ENCODE data around the gene CLDN24.

Gene CLDN24

DNA sequence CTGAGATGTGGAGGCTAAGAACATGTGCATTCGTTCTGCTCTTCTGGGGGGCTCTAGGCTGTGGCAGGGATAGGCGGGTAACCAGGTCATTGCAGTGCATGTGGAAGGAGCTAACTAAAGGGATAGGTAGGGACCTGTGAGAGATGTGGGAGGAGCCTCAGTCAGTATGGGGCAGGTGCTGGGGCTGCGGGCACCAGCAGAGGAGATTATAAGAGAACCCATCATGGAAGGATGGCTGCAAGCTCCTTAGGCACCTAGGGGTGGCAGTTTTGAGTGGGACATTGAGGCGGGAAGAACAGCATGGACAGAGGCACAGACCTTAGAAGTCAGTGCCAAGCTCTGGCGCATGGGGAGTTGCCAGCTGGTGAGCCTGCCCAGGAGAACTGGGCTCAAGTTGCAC lies 9.4 kb downstream of the CLDN24 start:
- FAIRE-seq (no peak), DNase-seq (ENCODE audit: insufficient read length, low spot score) (no peak)

DNA sequence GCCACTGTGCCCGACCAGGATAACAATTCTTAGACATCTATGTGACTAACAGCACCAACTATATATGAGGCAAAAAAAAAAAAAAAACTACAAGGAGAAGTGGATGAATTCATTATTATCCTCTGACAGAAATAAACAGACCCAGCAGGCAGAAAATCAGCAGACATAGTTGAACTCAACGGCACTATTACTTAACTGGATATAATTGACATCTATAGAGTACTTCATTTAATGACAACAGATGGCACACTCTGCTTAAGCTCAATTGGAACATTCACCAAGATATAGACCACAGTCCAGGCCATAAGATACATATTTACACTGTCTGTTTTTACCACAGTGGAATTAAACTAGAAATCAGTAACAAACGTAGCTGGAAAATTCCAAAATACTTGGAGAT lies 15.4 kb downstream of the CLDN24 start:
- DNase-seq (ENCODE audit: insufficient read length, low spot score) (no peak), FAIRE-seq (peak; percentile 76)
- TF ChIP-seq, protein P1, sequence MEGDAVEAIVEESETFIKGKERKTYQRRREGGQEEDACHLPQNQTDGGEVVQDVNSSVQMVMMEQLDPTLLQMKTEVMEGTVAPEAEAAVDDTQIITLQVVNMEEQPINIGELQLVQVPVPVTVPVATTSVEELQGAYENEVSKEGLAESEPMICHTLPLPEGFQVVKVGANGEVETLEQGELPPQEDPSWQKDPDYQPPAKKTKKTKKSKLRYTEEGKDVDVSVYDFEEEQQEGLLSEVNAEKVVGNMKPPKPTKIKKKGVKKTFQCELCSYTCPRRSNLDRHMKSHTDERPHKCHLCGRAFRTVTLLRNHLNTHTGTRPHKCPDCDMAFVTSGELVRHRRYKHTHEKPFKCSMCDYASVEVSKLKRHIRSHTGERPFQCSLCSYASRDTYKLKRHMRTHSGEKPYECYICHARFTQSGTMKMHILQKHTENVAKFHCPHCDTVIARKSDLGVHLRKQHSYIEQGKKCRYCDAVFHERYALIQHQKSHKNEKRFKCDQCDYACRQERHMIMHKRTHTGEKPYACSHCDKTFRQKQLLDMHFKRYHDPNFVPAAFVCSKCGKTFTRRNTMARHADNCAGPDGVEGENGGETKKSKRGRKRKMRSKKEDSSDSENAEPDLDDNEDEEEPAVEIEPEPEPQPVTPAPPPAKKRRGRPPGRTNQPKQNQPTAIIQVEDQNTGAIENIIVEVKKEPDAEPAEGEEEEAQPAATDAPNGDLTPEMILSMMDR (IDR thresholded peaks at IDR 0.05; ENCODE audit: insufficient read depth, missing control alignments) = no peak

More for the DNA sequence above, 9.4 kb downstream of the CLDN24 start:
- TF ChIP-seq, protein P1 (IDR thresholded peaks at IDR 0.05; ENCODE audit: insufficient read depth, missing control alignments) = no peak

DNA sequence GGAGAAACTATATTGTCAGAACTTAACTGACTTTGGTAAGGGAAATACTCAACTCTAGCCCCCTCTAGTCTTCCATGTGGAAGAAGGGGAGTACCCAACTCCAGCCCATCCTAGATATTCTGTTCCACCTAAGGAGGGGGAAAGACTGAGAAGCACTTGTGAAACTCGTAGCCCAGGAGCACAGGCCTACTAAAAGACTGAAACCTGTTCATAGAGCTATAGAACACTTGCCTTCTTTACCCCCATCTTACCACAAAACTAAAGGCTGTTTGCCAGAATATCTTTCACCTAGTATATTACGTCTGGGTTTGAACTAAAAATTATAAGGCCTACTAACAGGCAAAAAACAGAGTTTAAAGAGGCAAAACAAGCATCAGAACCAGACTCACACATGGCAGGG lies 17.7 kb downstream of the CLDN24 start:
- DNase-seq (ENCODE audit: insufficient read length, low spot score) (no peak), FAIRE-seq (no peak)
- TF ChIP-seq, protein P1 (IDR thresholded peaks at IDR 0.05; ENCODE audit: insufficient read depth, missing control alignments) = no peak

DNA sequence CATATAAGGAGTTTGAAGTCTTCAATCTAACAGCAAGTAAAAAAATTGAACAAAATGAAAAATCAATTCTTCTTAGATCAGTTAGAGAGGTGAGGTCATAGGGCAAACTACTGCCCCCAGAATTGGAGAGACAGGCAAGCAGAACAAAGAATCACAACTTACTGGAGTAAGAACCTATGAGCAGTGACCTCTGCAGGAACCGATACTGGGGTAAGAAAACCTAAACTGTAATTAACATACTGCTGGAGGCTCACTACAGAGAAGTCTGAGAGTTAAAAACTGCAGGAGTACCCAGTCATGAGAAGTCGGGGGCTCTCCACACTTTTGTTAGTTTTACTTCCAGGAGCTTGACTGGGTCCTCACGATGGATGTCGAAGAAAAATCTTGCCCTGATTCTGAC lies 18.2 kb downstream of the CLDN24 start:
- TF ChIP-seq, protein P1 (IDR thresholded peaks at IDR 0.05; ENCODE audit: insufficient read depth, missing control alignments) = no peak
- no peak for FAIRE-seq
- no peak for DNase-seq (ENCODE audit: insufficient read length, low spot score)

DNA sequence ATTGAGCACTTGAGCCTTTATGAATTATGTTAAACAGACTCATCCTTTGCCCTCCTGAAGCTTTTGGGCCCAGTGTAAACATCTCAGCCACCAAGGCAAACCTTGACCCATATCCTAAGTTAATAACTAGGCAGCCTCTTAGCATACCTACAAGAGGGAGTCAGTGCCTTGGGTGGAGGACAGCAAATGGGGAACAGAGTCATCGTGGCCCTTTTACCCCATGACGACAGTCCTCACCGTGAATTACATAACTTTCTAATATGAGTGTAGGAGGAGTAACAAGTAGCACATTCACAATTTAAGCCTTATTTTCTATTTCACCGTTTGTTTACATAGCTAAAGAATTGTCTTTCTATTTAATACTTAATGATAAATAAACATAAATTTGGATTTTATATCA lies 18.9 kb downstream of the CLDN24 start:
- TF ChIP-seq, protein P1 (IDR thresholded peaks at IDR 0.05; ENCODE audit: insufficient read depth, missing control alignments) = no peak
- DNase-seq (ENCODE audit: insufficient read length, low spot score) (no peak), FAIRE-seq (no peak)

DNA sequence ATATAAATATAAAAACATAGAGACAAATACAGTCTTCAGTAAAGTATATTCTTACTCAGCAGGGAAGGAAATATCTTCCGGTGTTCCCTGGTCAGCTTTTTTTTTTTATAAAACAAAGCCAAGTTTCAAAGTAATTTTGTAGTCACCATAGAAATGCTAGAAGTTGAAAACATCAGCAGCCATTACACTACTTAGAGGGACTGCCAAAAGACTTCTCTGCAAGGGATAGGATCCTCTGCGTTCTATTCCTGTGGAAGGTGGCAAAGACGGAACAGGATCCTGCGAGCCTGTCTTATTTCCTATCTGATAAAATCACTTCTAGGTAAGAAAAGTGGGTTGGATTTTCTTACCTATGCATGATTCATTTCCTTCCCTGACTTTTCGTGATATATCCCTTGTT lies 21.6 kb downstream of the CLDN24 start:
- TF ChIP-seq, protein P1 (IDR thresholded peaks at IDR 0.05; ENCODE audit: insufficient read depth, missing control alignments) = no peak
- no peak for DNase-seq (ENCODE audit: insufficient read length, low spot score)
- FAIRE-seq = no peak

DNA sequence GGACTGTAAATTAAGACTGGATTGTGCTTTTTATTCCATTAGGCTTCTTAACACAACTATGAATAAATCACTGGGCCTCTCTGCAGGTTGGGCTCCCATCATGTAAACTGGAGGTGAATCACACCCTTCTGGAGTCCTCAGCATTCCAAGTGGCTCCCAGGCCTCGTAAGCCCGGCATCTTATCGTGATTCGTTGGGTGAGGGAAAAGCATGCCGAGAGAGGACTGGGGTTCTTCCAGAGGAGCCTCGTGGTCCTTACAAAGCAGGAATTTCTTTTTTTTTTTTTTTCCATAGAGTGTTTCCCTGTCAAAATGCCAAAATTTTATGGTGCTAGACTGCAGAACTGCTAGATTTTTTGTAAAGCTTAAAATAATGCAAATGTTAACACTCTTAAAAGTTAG lies 22.2 kb downstream of the CLDN24 start:
- FAIRE-seq (no peak), DNase-seq (ENCODE audit: insufficient read length, low spot score) (no peak)
- TF ChIP-seq, protein P1 (IDR thresholded peaks at IDR 0.05; ENCODE audit: insufficient read depth, missing control alignments) = no peak

Data from D721Med (cell line).